Gastroesophageal sphincter (tissue), 3 donors: ENCODE results near the gene CCDC33.

Experiments
- CTCF ChIP-seq, 4 experiments: fragments of 200-600 bp in 2 of 4; fragments of 450-650 bp in 2 of 4; sonication (generic) in 1 of 4; IDR thresholded peaks; one replicate each; pipeline ENCODE4 v1.5.1; 2017 to 2019; ENCODE audit warnings: antibody characterized with exemption in 4 of 4, mild to moderate bottlenecking in 2 of 4, moderate library complexity in 2 of 4
- POLR2AphosphoS5 ChIP-seq: sonication (generic); formaldehyde crosslinking; IDR thresholded peaks from one replicate; pipeline ENCODE4 v1.6.1; 2017; ENCODE audit warnings: antibody characterized with exemption

- TF ChIP-seq POLR2AphosphoS5 (no peak), CTCF (IDR thresholded peaks at IDR 0.05) (no peak)
Measured at GRCh38 chr15:74208496-74208895, 27.6 kb upstream of the CCDC33 start.
